ENCODE data around the gene SPOCK1.
"Not testable (repeated sequence)": the region's sequence is repeated elsewhere in the genome, so short reads cannot be mapped to it uniquely, and the experiment has no call there.

The SPOCK1 gene

GRCh38 chr5:137498736-137499505 is at the start of gene SPOCK1:
SPOCK1 (minus strand) TSS chr5:137499326.
- DNase-seq, result peak; percentile 19

GRCh38 chr5:137545956-137546355 is 46.8 kb upstream of the SPOCK1 start:
- DNase-seq, result no peak

- not testable (repeated sequence) for DNase-seq
Observed at GRCh38 chr5:137535449-137535848, 36.3 kb upstream of the SPOCK1 start.

- no peak for DNase-seq
Observed at GRCh38 chr5:137533963-137534362, 34.8 kb upstream of the SPOCK1 start.

- DNase-seq, result no peak
Observed at GRCh38 chr5:137531266-137531665, 32.1 kb upstream of the SPOCK1 start.

GRCh38 chr5:137521246-137521645 is 22.1 kb upstream of the SPOCK1 start:
- no peak for DNase-seq

GRCh38 chr5:137516961-137517360 is 17.8 kb upstream of the SPOCK1 start:
- DNase-seq, result no peak

- no peak for DNase-seq
Observed at GRCh38 chr5:137516251-137516797, 17.2 kb upstream of the SPOCK1 start.

- no peak for DNase-seq
Observed at GRCh38 chr5:137515238-137515637, 16.1 kb upstream of the SPOCK1 start.

GRCh38 chr5:137510671-137511070 is 11.5 kb upstream of the SPOCK1 start:
- DNase-seq, result no peak

GRCh38 chr5:137507150-137507549 is 8.0 kb upstream of the SPOCK1 start:
- DNase-seq, result no peak

GRCh38 chr5:137506296-137506695 is 7.2 kb upstream of the SPOCK1 start:
- no peak for DNase-seq

GRCh38 chr5:137504916-137505315 is 5.8 kb upstream of the SPOCK1 start:
- DNase-seq, result no peak

- DNase-seq, result no peak
Observed at GRCh38 chr5:137503456-137503855, 4.3 kb upstream of the SPOCK1 start.

- no peak for DNase-seq
Observed at GRCh38 chr5:137502632-137503031, 3.5 kb upstream of the SPOCK1 start.

- DNase-seq, result no peak
Observed at GRCh38 chr5:137501846-137502406, 2.8 kb upstream of the SPOCK1 start.

GRCh38 chr5:137501226-137501625 is 2.1 kb upstream of the SPOCK1 start:
- no peak for DNase-seq

- no peak for DNase-seq
Observed at GRCh38 chr5:137500615-137501225, 1.6 kb upstream of the SPOCK1 start.

- not testable (repeated sequence) for DNase-seq
Observed at GRCh38 chr5:137499506-137499847, 351 bp upstream of the SPOCK1 start.

- no peak for DNase-seq
Observed at GRCh38 chr5:137498301-137498735, 808 bp downstream of the SPOCK1 start.

GRCh38 chr5:137497396-137498290 is 1.5 kb downstream of the SPOCK1 start:
- no peak for DNase-seq

- no peak for DNase-seq
Observed at GRCh38 chr5:137496919-137497318, 2.2 kb downstream of the SPOCK1 start.

- DNase-seq, result no peak
Observed at GRCh38 chr5:137492331-137492730, 6.8 kb downstream of the SPOCK1 start.
